Astrocyte of the cerebellum (primary cell): ENCODE results near the gene ZNF554.

Source experiments
- DNase-seq: peaks from one replicate; pipeline ENCODE4 v3.0.0-alpha.2; 2011; ENCODE audit warnings: low read depth
- H3K4me3 ChIP-seq: 2 replicates; pipeline ENCODE4 v1.5.1; 2011; ENCODE audit warnings: mild to moderate bottlenecking, low read depth, low read length, moderate library complexity
- CTCF ChIP-seq: IDR thresholded peaks from 2 replicates; pipeline ENCODE4 v1.5.1; 2012; ENCODE audit warnings: low read length, low read depth, moderate library complexity, mild to moderate bottlenecking; ENCODE audit errors: missing control alignments
- in situ Hi-C: cut with HindIII; loops from 2 replicates; pipeline ENCODE4 v1.10.0; 2017; ENCODE audit warnings: low sequenced_read_pairs

ZNF554 gene

DNA sequence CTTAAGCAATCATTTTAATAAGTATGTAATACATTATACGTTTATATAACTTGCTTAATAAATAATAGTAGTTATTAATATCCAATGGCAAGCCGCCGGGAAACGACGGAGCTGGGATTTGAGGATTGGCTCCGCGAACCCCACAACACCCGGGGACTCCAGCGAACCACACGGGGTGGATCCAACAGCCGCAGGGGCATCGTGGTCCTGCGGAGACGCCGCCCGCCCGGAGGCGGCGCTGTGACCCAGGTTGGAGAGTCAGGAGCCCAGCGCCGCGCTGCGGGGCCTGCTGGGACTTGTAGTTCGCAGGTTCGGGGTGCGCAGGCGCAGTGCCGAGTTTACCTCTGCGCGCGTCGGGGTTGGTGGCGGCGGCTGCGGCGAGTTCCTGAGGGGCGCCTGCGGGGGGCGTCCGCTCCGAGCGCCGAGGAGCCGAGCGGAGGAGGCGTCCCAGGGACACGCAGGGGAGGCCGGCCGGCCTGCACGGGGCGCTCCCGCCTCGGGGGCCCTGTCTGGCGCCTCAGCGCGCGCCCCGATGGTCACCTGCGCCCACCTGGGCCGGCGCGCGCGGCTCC lies at the start of gene ZNF554:
ZNF554 (plus strand) TSS at position 329 of the 572 bp plus-strand sequence; CDS start at position 533, 204 bp downstream.
- peak within 1 kb of the TSS; percentile 75 for H3K4me3 ChIP-seq
- peak; percentile 90 for DNase-seq
- peak; percentile 98 for TF ChIP-seq CTCF
- in situ Hi-C loops = no loop called here

GRCh38 chr19:2770055-2771013 lies 49.3 kb upstream of the ZNF554 start:
- no peak overlapping the region for H3K4me3 ChIP-seq
- in situ Hi-C loops = no loop called here
- DNase-seq = no peak
- TF ChIP-seq CTCF = no peak

- no peak for DNase-seq
- in situ Hi-C loops = no loop called here
- no peak for TF ChIP-seq CTCF
- H3K4me3 ChIP-seq = no peak overlapping the region
Observed at GRCh38 chr19:2771786-2772674, 47.6 kb upstream of the ZNF554 start.

DNA sequence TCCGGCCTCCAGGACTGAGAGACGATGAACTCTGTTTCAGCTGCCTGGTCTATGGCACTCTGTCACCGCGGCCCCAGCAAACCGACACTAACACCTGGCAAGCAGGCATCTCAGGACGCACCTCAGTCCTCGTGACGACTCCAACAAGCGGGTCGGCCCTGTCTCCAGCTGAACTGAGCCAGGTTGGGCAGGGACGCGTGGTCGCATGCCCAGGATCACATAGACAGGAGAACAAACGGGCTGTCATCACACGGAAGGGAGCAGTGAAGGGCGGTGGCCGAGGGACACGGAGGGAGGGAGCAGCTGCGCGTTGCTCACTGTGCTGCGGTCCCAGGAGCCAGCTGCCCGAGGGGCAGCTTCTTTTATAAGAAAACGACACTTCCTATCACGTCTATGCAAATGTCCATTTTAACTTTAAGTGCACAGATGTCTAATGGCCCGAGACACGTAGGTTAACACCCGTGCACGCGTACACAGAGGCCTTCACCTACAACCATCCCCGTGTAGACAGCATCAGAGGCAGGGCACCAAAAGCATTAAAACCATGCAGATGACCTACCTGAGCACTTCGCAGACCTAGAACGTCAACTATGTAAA lies 45.5 kb upstream of the ZNF554 start:
- in situ Hi-C loops = no loop called here
- TF ChIP-seq CTCF = no peak
- no peak overlapping the region for H3K4me3 ChIP-seq
- DNase-seq = no peak

DNA sequence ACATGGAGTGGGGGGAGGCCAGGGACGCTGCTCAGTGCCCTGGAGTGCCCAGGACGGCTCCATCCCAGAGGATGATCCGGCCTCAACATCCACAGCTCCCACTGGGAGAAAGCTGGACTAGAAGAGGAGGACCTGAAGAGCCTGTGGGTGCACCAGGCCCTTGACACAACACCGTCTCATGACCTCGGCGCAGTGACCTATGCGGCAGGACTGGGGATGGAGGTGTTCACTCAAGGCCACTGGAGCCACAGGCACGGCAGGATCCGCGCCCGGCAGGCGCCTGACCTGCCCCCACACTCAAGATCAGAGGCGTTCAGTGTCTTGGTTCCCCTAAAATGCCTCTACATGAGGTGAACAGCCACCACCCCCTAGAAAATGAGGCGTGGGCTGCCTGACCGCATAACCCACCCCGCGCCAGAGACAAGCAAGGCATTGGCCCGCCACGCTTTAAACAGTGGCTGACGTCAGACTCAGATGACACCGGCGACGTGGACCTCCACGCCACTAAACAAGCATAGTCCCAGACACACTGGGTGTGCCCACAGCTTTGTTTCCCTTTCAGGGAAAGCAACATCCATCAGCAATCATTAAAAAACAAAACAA lies 44.6 kb upstream of the ZNF554 start:
- DNase-seq = no peak
- in situ Hi-C loops = no loop called here
- no peak overlapping the region for H3K4me3 ChIP-seq
- TF ChIP-seq CTCF = no peak
